D721Med (cell line): ENCODE measurements around the gene ARHGAP35.

Source experiments
- DNase-seq: peaks from one replicate; pipeline ENCODE4 v3.0.0; 2011; ENCODE audit warnings: low spot score; ENCODE audit not compliant: insufficient read length
- FAIRE-seq: peaks from 2 replicates; lab custom pipeline; 2011; peaks lifted over from hg19 to GRCh38; lab: Jason Lieb, UNC
- CTCF ChIP-seq: IDR thresholded peaks from 2 replicates; pipeline ENCODE4 v1.5.1; 2012; ENCODE audit warnings: mild to moderate bottlenecking, control low read depth; ENCODE audit not compliant: insufficient read depth; ENCODE audit errors: missing control alignments

ARHGAP35 gene

GRCh38 chr19:46900341-46900740 lies 39.5 kb downstream of the ARHGAP35 start:
- no peak for DNase-seq
- no peak for FAIRE-seq
- TF ChIP-seq CTCF = no peak

- DNase-seq = no peak
- no peak for FAIRE-seq
- TF ChIP-seq CTCF = no peak
Observed at GRCh38 chr19:46901701-46902401, 41.1 kb downstream of the ARHGAP35 start.

- DNase-seq = no peak
- no peak for FAIRE-seq
- no peak for TF ChIP-seq CTCF
Observed at GRCh38 chr19:46902402-46902766, 41.6 kb downstream of the ARHGAP35 start.

GRCh38 chr19:46903458-46903857 lies 42.7 kb downstream of the ARHGAP35 start:
- no peak for TF ChIP-seq CTCF
- DNase-seq (no peak), FAIRE-seq (no peak)

GRCh38 chr19:46904114-46905060 lies 43.6 kb downstream of the ARHGAP35 start:
- DNase-seq (no peak), FAIRE-seq (no peak)
- no peak for TF ChIP-seq CTCF

GRCh38 chr19:46906221-46906620 lies 45.4 kb downstream of the ARHGAP35 start:
- DNase-seq (no peak), FAIRE-seq (no peak)
- no peak for TF ChIP-seq CTCF
